ENCODE measurements around the gene SYNPR.

Gene SYNPR

DNA sequence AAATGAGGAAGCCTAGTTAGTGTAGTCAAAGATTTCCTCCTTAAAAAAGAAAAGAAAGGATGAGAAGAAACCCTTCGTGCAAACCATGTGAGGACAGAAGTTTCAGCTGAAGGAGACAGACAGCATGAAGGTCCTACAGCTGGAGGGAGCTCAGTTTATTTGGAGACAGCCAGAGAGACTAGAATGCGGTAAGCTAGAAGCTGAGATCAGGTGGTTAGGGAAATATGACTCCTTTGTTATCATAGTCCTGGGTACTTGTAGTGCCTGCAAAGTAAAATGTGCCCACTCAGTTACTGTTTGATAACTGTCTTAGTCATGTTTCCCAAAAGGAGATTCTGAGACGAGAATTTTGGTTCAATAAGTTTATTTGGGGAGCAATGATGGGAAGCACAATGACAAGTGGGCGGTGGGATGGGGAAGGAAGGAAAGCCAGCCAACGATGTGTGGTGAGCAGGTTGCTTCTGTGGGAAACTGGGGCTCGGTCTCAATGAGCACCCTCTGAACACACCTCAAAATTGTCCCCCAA, 195.6 kb downstream of the SYNPR start:
- DNase-seq (ENCODE audit: low spot score) = no peak

DNA sequence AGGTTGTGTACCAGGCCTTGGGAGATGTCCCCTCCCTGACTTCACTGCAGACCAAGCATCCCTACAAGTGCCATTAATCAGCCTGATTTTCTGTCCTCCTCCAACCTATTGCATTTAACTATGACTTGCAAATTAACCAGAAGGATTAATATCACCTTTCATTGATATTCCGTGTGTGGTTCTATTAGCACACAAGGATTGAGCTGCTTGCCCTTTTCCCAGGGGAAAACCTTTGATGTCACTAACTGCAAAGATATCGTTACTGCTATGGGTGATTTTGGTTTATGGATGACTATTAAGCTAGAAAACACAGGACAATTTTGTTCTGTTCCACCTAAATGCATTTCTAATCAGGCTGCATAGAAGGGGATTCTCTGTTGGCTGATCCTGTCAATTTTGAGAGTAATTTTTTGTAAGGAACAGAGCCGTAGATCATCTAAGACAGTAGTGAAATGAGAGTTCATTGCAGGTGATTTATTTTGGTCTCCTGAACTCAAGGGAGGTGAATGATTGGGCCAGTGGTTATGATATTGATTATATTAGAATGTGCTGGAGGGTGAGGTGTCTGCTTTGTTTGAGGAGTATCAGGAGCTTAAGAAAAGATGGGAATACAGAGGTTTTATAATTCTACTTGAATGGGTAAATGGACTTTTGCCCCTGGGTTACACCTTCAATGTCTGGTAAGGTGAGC, 196.9 kb downstream of the SYNPR start:
- no peak for DNase-seq (ENCODE audit: low spot score)

DNA sequence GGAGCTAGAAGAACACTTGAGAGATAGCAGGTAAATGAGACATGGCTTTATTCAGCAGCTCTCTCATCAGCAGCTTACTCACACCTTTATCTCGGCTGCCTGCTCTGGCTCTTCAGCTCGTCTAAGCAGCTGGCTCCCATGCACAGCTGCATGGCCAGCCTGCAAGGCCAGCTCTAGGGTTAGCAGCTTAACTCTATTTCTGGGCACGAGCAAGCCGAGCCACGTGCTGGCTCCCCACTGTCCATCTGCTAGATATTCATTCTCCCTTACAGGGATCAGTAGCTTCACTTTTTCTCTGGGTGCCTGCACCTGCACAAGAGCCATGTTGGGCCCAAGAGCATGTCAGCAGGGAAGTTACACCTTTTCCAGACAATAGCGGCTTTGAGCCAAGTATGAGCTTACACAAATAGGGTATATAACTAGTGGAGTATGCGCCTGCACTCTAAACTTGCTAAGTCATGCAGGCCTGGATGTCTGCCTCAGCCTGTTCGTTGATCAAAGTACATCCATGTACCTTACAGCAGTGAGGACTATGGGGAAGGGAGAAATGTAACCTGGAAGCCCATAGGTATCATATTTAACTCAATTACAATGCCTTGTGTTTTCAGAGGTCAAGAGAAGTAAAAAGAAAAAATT, 199.5 kb downstream of the SYNPR start:
- no peak for DNase-seq (ENCODE audit: low spot score)

DNA sequence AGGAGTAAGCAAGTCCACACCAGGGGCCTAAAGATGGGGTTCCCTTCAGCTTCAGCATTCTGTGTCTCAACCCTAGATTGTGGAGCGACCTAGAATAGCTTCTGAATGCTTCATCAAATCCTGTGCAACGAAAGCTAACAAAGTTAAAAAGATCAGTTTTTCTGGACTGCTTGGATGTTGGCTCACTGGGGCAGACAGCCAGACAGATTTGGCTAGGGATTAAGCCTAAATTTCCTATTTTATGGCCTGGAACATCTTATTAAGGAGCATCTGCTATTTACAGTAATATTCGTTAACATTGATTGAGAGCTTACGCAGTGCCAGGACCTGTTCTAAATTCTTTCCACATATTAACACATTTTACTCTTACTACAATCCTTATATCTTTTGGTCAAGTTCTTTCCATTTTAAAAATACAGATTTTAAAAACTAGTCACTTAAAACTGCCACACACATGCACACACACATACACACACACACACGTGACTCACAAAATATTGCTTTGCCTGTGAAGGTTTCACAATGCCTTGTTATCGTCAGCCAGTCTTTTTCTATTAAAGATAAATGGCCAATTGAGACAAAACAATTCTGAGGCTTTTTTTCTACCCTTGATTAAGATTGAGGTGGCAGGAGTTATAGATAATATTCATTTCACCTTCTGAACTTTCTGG, 201.0 kb downstream of the SYNPR start:
- no peak for DNase-seq (ENCODE audit: low spot score)

DNA sequence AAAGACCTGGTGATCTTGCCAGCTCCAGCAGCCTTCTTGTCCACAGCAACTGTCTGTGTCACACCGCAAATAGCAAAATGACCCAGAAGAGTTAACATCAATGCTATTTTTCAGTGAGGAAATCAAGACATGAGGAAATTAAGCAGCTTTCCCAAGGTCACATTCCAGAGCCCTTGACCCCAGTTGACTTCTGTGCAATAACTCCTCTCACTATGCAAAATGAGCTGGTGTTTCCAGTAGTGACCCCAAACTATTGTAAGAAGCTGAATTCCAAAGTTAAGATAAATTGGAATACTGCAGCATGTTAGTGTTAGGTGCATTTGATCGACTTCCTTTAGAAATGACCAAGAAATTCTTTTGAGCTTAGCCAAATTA, 201.5 kb downstream of the SYNPR start:
- no peak for DNase-seq (ENCODE audit: low spot score)

DNA sequence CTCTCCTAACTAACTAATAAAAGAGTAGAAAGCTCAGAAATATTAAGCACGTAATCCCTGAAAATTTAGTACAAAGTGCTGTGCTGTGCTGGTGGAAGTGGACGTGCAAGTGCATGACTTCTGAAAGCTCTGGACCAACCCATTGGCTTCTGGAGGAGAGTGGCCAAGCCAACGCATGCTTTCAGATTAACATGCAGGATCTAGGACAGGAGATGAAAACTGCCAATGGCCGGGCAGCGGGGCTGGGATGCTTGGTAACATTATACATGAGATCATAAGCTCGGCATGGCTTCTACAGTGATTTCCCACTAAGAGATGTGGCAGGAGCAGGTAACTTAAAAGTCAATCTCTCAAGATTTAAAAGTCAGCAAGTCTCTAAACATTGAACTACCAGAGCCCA, 203.5 kb downstream of the SYNPR start:
- no peak for DNase-seq (ENCODE audit: low spot score)

DNA sequence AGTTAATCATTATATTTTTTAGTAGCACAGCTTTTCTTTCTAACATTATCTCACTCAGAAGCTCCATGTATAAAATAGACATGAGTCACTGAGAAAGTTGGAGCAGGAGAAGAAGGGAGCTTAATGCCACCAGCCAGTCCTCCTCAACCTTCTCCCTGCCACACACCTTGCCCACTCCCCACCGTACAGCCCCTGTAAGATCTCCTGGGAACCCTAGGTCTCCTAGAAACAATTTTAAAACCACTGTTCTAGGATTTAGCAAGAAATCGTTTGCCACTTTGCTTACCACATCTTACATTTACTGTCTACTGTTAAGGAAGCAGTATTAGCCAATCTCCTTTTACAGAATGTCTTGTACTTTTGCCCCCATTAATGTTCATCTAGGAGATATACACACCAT, 204.2 kb downstream of the SYNPR start:
- DNase-seq (ENCODE audit: low spot score) = no peak

DNA sequence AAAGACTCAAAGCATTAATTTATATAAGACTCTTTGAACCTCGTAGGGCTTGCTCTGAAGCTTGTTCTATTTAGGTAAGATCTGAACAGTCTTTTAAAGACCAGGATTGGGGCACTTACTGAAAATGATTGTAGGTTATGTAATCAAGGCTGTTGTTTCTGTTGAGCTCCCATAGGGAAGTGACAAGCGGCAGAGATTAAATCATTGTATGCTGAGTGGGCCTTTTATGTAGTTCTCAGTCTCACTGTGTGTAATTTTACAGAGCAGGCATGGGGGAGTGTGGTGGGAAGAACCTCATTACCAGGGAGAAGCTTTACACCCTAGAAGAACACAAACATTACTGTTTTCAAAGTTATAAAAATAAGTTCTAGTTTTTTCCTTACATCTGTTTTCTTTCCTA, 214.4 kb downstream of the SYNPR start:
- DNase-seq (ENCODE audit: low spot score) = no peak

DNA sequence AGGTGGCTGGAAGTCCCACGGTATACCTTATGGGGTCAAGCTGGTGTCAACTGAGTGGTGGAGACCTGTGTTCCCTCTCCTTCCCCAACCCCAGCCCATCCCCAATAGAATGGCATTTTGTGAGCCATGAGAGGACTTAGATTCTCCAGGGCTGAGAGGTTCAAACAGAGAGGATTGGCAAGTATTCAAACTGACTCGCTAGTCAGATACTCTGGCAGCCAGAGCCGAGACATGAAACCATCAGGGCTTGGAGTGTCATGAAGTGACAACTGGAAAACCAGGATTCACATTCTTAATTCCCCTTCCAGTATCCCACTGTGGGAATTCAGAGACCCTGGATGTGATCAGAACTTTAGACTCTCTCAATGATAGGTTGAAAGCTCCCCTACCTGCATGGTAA, 215.0 kb downstream of the SYNPR start:
- no peak for DNase-seq (ENCODE audit: low spot score)

DNA sequence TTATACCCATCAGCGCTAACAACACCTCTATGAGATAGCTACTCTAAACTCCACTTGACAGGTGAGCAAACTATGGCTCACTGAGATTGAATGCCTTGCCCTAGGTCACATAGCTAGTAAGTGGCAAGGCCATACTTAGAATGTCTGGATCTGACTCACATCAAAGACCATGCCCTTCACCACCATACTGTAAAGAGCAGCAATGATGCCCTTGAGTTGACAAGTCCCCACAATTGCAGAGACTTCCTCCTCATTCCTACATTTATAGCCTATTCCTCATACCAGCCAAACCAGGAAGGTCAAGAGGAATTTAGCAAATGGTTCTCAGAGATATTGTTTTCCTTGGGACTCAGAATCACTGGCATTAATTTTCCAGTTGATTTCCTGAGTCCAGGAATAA, 216.5 kb downstream of the SYNPR start:
- DNase-seq (ENCODE audit: low spot score) = no peak

DNA sequence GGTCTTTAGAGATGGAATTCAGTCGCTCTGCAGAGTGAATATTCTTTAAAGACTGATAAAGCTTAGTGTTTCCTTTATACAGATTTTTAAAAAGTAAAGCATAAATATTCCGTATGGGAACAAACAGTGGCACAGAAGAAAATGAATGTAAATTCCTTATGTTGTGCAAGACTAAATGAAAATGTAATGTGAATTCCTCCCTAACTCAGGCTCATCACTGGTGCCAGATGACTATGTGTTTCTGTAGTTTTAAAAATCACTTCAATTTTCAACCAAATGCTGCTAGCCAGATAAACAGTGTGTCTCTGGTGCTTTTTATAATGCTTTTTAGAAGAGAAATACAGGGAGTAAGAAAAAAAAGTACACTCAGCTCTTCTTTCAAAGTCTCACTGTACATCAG, 219.5 kb downstream of the SYNPR start:
- DNase-seq (ENCODE audit: low spot score) = no peak

DNA sequence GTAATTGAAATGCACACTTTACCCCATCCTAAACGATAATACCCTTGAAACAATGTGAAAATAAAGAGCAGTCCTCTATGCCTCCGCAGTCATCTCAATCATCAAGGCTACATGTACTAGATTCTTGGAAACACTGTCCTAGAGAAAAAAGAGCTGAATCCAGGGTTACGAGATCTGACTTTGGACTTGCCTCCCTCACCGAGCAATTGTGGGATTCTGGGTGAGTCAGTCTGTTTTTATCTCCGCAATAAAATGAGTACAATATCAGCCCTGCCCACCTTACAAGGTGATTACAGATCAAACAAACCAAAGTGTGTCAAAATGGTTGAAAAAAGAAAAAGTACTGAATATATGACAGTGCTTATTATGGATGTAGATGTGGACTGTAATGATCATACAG, 222.1 kb downstream of the SYNPR start:
- DNase-seq (ENCODE audit: low spot score) = no peak

DNA sequence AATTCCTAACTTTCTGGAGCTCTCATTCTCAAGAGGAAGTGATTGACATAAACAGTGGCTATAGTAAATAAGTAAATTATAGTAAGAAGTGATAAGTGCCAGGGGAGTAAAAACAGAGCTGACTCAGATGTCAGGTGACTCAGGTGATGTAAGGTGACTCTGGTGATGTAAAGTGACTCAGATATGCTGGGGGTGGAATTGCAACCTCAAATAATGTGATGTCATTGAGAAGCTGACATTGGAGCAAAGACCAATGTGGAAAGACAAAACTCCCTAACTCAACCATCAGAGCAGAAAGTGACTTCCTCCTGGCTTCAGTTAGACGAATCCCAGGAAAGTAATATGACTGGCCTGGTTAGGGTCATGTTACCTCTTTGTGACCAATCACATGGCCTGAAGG, 230.2 kb downstream of the SYNPR start:
- DNase-seq (ENCODE audit: low spot score) = no peak

DNA sequence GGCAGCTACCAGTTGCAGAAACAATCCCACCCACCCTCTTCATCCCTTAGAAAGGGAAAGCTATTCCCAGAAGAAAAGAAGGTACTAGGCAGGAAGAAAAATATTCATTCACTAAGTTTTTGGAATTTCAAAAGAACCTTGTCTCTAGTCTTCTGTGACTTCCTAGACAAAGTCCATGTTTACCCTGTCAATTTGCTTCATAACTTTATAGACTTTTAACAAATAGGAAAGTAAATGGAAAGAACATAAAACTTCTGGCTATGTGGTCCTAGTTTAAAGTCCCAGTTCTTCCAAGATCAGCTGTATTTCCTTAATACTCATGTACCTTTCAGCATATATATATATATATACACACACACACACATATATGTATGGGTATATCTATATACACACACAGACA, 230.7 kb downstream of the SYNPR start:
- DNase-seq (ENCODE audit: low spot score) = no peak

DNA sequence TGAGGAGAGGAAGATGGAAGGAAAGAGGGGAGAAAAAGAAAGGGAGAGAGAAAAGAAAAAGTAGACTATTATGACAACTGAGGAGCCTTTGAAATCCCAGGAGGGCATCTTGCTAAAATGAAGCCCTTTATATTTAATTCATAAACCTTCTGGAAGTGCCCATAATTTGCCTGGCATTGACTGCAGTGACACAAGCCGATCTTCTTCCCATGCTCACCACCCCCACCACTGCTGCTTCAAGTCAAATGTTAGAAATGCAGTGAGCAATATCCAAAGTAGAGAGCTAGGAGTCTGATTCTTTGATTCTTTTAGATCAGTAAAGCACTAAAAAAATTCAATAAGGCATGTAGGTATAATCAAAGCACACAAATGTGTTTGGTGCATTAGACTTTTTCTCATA, 235.7 kb downstream of the SYNPR start:
- DNase-seq (ENCODE audit: low spot score) = no peak

DNA sequence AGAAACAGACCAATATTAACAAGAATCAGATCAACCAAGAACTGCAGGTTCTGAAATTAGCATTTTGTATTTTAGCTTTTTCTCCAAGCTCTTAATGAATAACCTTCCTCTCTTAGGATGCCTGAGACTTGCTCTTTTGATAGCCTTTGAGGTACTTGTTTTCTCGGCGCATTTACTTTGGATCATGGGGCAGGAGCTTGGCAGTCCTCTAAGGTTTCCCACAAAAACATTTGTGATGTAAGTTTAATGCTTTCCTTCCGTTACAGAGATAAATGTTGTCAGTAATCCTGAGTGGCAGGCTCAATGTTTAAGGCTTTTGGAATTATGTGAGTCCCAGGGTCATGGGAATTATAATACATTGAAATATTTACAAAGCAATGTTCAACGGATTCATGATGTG, 236.6 kb downstream of the SYNPR start:
- no peak for DNase-seq (ENCODE audit: low spot score)

DNA sequence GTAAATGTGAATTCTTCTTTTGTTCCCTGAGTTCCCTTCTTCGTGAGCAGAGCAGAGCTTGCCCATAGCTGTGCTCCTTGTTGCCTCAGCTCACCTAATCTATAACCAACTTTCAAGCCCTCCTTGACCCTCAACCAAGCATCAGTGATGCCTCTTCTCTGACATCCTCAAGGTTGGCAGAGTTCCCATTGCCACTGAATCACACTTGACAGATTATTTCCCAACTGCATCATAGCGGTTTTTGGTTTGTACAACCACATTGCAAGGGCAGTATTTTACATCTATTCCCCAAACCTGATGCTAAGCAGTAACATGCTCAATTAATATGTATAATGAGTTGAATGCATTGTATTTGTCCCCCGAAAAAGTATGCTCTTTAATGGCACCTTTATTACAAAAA, 241.3 kb downstream of the SYNPR start:
- DNase-seq (ENCODE audit: low spot score) = no peak

DNA sequence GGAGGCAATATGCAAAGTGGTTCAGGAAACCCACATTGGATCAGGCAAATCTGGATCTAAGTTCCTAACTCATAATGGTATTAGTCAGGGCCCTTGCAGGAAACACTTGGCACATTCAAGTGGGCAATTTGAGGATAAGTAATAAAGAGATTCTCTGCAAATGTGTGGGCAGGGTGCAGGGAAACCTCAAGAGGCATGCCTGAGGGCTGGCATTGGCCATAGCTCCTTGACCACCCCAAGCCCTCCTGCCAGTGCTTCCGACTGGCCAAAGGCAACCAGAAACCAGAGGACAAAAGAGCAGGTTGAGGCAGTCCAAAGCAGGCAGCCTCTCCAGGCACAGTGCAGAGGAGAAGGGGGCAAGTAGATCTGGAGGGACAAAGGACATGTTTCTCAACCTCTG, 243.5 kb downstream of the SYNPR start:
- DNase-seq (ENCODE audit: low spot score) = no peak

DNA sequence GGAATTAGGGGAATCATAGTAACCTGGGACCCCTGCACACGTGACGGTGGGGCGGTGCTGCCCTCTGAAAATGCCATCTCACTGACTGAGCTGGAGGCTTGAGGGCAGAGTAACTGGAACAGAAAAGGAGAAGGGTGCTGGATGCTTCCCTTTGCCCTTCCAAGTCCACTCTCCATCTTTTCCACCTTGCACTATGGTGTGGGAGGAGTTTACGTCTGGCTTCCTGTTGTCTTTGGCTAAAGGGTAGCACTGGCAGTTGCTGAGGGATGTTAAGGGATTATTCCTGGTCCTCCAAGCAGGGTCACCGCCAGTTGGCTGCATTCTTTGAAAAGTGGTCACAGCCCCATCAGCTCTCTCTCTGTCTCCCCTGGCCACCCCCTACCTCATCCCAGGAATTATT, 245.0 kb downstream of the SYNPR start:
- no peak for DNase-seq (ENCODE audit: low spot score)

DNA sequence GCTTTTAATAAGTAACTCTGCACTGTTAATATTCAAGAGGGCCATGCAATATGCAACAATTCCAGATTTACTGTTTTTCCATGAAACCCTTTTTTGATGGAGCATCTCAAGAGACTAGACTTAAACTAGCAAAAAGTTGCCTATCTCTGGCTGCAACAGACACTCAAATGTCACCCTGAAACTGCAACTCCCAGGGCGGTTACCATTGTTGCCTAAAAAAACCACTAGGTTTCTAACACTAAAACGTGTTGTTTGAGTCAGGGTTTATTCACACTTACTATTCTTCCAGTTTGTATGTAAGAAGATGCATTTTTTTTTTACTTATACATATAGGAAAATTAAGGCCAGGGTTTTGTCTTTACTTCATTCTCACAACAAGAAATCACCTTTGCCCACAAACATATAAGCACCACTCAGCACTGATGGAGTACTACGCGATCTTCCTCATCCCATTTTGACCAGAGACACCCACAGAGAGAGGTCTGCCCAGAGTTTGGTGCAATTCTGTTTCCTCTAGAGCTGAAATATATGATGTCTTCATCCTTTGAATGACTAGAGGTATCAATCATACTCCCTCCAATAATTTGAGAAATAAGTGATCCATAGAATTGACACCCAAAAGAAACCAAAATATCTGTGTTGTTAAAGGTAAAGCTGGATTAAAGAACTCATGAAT, 250.4 kb downstream of the SYNPR start:
- DNase-seq (ENCODE audit: low spot score) = no peak

DNA sequence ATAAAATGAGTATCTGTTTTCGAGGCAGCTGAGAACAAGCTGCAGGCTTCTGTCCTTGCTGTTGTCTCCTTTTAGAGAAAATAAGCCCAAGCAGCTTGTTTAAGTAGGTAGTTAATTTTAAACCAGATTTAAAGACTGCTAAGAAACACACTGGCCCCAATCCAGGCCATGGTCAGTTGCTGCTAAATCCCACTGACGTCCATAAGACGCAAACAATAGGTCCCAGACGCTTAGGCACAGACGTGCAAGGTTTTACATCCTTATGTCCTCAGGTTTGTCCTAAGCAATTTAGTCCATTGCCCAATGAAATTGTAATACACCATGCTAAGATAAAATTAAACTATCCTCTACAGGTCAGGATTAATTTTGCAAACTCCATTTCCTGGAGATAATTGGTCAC, 254.4 kb downstream of the SYNPR start:
- no peak for DNase-seq (ENCODE audit: low spot score)

DNA sequence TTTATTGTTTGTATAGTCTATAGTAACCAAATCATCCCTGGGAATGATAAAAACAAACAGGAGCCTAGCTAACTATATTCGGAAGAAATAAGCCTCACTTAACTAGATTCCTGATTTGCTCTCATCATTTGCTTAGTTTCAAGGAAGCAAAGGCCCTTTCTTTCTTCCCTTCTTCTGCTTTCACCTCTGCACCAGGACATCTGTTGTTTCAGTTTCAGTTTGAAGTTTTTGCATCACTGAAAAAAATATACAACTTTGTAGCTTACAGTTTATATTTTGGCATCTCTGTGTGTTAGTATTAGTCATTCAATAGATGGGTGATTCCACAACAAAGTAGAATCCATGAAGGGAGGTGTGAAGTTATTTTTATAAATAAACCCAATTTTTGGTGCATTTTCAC, 260.8 kb downstream of the SYNPR start:
- DNase-seq (ENCODE audit: low spot score) = no peak

DNA sequence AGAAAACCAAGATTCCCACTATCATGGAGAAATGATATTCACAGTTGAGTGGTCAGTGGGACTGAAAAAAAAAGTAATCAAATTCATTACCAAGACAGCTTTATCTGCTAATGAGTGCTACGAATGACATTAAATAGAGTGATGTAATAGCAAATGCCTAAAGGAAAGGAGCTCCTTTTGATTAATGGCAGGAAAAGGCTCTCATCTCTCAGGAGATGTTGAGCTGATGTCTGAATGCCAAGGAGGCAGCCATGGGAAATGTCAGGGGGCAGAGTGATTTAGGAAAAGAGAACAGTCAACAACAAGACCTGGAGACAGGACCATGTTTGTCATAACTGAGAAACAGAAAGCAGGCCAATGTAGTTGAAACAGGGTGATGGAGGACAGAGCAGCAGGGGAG, 277.7 kb downstream of the SYNPR start:
- DNase-seq (ENCODE audit: low spot score) = no peak

Measured in hepatic stellate cell (primary cell).